Measurements from ENCODE around the gene ADAMTS12.

GRCh38 chr5:33475706-33476105, 416.1 kb downstream of the ADAMTS12 start:
- TF ChIP-seq POLR2A (IDR thresholded peaks at IDR 0.05; ENCODE audit: low read depth, low read length) (no peak), SPI1 (IDR thresholded peaks at IDR 0.05; ENCODE audit: low read depth, low read length) (no peak), POLR2AphosphoS5 (IDR thresholded peaks at IDR 0.05; ENCODE audit: low read depth, low read length) (no peak)
